HS-5 (cell line): ENCODE results near the gene HMCN1.
"Not testable (repeated sequence)": the region's sequence is repeated elsewhere in the genome, so short reads cannot be mapped to it uniquely, and the experiment has no call there.

Experiments
- DNase-seq: peaks from one replicate; pipeline ENCODE4 v3.0.0-alpha.2; 2012; ENCODE audit warnings: low read depth

Gene HMCN1

DNA sequence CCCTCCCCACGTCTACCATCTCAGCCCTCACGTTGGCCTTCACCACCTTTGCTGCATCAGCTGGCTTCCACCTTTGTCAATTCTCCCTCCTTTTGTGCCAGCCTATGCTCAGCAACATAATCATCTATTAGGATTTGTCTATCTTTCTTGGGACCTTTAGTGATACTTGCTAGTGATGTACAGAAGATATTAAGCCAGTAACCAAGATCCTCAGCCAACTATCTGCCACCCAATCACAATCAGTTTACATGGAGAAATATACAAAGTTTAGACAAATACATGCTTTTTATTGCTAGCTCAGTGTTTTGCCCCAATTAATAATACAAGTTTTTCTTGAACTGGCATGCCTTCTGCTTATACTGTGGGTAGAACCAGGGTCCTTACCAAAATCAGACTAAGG lies 468.6 kb downstream of the HMCN1 start:
- no peak for DNase-seq

- no peak for DNase-seq
Measured at GRCh38 chr1:186206048-186206570, 471.9 kb downstream of the HMCN1 start.

DNA sequence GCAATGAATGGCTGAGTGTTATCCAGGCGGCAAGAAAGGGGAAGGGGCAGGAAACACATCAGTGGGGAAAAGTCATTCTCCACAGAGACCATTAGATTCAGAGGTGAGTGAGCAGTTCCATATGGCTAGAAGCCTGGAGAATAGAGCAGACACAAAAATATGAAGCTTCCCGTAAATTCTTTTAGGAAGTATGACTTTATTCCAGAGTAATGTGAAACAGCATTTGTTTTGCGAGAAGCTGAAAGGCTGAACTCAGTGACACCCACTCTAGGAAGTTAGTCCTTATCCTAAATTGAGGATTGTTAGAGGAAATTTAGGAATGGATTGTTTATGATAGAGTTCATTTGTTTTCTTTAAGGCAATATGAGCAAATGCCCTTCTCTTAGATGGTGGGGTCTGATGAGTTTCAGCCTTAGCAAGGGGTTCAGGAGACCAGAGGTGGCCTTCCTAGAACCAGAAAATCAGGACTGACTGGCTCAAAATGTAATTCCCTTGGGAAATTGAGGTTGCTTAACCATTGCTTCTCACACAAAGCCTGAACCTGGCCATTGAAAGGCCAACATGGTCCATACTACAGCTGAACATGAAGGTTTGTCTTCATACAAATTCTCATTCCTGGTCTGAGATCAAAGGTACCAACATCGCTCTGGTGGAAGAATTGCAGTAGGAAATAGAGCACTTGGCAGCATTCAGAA lies 473.3 kb downstream of the HMCN1 start:
- no peak for DNase-seq

- no peak for DNase-seq
Measured at GRCh38 chr1:186208405-186209129, 474.4 kb downstream of the HMCN1 start.

GRCh38 chr1:186210258-186210657 lies 476.1 kb downstream of the HMCN1 start:
- no peak for DNase-seq

DNA sequence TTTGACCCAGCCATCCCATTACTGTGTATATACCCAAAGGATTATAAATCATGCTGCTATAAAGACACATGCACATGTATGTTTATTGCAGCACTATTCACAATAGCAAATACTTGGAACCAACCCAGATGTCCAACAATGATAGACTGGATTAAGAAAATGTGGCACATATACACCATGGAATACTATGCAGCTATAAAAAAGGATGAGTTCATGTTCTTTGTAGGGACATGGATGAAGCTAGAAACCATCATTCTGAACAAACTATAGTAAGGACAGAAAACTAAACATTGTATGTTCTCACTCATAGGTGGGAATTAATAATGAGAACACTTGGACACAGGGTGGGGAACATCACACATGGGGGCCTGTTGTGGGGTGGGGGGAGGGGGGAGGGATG lies 477.4 kb downstream of the HMCN1 start:
- not testable (repeated sequence) for DNase-seq

DNA sequence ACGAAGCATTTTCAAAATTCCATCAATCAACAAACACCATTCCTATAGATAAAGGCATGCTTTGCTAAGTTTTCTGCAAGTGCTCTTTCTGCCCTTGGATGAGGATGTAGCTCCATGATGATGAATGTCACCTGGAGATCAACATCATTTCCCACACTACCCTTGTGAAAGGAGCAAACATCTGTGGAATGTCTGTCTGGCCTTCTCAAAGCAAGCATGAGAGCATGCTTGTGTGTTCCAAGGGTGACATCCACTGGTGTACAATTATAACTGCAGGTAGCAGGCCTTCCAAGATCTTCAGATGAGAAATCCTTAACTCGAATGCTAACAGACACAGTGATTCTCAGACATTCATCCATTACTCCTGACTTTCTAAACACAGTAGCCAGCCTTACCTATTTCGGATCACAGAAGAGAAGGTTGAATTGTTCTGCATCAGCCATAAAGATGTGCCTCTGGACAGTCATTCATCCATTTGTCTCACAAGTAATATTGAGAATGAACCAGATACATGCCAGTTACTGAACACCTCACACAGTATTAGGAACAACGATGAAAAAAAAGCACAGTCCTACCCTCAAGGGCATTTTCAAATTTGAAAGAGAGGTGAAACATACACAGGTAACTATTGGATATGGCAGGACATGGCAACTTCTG lies 478.5 kb downstream of the HMCN1 start:
- DNase-seq = peak; percentile 75

GRCh38 chr1:186213225-186213607 lies 479.0 kb downstream of the HMCN1 start:
- DNase-seq = no peak

DNA sequence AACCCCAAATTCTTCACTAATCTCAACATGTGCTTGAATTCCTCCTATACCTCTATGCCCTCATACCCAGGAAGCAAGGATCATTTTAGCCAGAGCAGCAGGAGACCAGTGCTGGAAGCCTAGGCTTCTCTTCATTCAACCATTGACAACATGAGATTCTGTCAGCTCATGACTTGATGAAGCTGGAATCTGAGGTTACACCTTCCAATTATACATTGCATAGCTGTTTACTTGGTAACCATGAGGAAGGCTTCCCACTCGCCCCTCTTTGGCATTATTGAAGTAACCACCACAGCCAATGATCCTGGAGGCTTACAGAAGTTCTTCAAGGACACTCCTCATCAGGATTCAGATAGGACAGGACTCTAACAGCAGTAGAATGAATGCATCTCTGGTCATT lies 480.6 kb downstream of the HMCN1 start:
- DNase-seq = no peak

- no peak for DNase-seq
Measured at GRCh38 chr1:186215636-186216035, 481.4 kb downstream of the HMCN1 start.

- no peak for DNase-seq
Measured at GRCh38 chr1:186218654-186219352, 484.6 kb downstream of the HMCN1 start.

DNA sequence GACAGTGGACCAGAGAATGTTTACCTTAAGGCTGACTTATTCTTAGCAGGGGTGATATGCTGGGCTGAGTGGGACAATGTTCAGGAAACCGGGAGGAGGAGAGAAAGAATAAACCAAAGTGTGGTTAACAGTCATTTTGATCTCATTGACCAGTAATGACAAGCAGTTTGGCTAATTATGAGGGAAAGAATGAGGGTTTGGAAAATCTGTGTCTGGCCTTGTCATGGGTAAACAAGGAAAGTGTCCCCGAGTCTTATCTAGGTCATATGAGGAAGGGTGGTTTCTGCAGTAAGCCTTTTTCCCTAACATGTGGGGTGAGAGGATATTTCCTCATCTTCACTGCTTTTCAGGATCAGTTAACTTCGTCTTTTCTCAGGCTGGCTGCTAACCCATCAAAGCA lies 485.9 kb downstream of the HMCN1 start:
- DNase-seq = no peak

DNA sequence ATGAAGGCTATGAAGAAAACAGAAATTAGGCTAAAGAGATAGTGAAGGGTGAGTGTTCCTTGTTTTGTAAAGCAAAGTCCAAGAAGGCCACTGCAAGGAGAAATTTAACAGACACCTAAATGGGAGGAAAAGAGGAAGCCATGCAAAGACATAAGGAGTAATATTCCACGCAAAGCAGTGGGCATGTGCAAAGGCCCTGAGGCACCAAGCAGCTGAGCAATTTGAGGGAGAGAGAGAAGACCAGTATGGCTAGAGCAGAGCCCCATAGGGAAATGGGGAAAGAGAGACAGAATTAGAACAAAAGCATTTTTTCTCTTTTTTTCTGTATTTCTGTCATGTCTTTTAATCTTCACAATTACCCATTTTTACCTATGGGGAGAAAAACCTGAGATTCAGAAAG lies 486.7 kb downstream of the HMCN1 start:
- no peak for DNase-seq

GRCh38 chr1:186225096-186225495 lies 490.9 kb downstream of the HMCN1 start:
- no peak for DNase-seq

- DNase-seq = no peak
Measured at GRCh38 chr1:186228749-186229148, 494.6 kb downstream of the HMCN1 start.

GRCh38 chr1:186231861-186232436 lies 497.8 kb downstream of the HMCN1 start:
- no peak for DNase-seq

DNA sequence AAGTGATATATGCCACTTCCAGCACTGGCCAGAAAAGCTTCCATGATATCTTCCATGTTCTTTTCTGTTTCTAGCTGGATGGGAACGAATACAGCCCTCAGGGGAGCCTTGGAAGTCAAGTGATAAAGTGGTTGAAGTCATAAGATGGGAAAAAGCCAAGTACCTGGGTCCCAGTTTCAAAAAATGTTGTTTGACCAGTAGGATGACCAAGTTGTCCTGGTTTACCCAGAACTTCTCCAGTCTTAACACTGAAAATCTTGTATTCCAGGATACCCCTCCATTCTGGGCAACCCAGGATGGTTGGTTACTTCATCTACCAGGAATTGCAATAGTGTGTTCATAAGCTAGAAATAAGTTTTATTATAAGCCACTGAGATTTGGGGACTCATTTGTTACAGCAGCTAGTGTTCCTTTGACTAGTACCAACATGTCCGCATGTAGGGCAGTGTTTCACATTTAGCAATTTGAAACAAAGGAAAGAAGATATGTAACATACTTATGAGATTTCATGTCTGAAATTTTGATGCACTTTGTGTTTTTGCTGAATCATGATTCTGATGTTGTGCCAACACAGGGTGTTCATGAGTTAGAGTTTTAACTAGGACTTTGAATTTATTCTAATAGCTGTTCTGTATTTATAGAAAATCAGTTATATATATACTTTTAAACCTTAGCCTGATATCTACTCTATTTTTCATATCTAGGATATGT lies 500.9 kb downstream of the HMCN1 start:
- DNase-seq = no peak

GRCh38 chr1:186235696-186236095 lies 501.5 kb downstream of the HMCN1 start:
- DNase-seq = no peak

DNA sequence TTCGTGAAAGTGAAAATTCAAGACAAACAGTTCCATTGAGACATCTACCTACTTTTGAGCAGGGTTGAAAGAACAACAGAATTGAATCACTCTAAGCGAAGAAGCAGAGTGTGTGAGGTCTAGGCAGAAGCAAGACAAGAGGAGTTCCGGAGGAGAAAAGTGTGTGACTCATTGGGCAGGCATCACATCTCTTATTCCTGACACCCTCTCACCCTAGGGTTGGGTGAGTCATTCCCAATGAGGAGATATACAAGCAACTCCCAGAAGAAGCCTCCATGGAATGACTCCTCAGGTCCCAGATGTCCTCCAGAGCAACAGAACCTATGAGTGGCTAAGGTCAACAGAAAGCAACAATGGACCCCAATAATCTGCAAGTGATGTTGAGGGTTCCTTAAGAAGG lies 502.7 kb downstream of the HMCN1 start:
- DNase-seq = peak; percentile 62

- DNase-seq = no peak
Measured at GRCh38 chr1:186239171-186239570, 505.0 kb downstream of the HMCN1 start.

- no peak for DNase-seq
Measured at GRCh38 chr1:186240436-186240835, 506.2 kb downstream of the HMCN1 start.
